ENCODE measurements around the gene TIMM13. TPM values are rescaled to one million over a fixed set of nuclear protein-coding genes. Genes with fewer than 3 reads are reported as not detected.
"Not testable (repeated sequence)": the region's sequence is repeated elsewhere in the genome, so short reads cannot be mapped to it uniquely, and the experiment has no call there.

TIMM13 gene
- total RNA-seq, 1 donor from 2014 or later = 190 TPM

DNA sequence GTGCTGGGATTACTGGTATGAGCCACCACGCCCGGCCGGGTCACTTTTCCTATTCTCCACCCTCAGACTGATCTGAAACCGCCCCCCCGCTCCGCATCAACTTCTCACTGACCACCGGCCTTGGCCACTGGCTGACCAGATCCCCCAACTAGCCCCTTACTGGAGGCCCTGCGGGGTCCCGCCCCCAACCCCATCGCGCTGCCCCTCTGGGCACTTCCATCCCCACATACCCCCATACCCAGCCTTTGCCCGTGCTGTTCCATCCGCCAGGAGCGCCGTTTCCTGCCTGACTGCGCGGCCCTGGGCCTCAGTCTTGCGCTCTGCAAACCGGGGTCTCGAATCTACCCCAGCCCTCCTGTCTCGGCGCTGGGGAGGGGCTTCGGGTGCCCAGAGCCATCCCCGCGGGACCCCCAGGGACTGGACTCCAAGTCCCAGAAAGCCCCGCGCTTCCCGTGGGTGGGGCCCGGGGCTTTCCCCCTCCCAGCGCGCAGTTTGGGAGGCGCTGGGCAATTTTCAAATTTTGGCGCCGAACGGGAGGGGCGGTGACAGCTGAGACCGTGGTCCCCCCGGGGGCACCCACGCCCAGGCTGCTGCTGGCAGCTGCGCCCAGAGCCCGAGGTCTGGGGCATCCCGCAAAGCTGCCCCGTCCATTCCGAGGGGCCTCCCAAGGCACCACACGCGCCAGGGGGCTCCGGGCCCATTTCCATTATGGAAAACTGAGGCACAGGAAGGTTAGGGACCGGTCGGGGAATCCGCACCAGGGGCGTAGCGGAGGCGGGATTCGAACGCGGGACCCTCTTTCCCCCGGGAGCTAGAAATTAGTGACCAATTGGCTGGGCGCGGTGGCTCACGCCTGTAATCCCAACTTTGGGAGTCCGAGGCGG is 34.6 kb upstream of the TIMM13 start:
- Mint-ChIP-seq H3K4me3 (peak overlapping the region; percentile 97), H3K27me3 (no peaks in the 10 kb centered on the region)
- intact Hi-C loops (cut with micrococcal nuclease) = no loop called here

GRCh38 chr19:2460245-2460644 is 32.9 kb upstream of the TIMM13 start:
- intact Hi-C loops (cut with micrococcal nuclease) = no loop called here
- no peaks in the 10 kb centered on the region for H3K27me3 Mint-ChIP-seq
- H3K9me3 Mint-ChIP-seq = no peaks in the 10 kb centered on the region
- H3K4me3 Mint-ChIP-seq = no peak overlapping the region
- peaks cover 25% of the 10 kb centered on the region for H3K4me1 Mint-ChIP-seq
- DNase-seq = no peak
- H3K27ac Mint-ChIP-seq = no peak overlapping the region
- H3K36me3 Mint-ChIP-seq (ENCODE audit: low read depth) = peaks cover 4% of the 10 kb centered on the region

More for the DNA sequence above, 34.6 kb upstream of the TIMM13 start:
- DNase-seq = peak; percentile 94
- no peaks in the 10 kb centered on the region for H3K9me3 Mint-ChIP-seq
- H3K36me3 Mint-ChIP-seq (ENCODE audit: low read depth) = peaks cover 4% of the 10 kb centered on the region
- H3K27ac Mint-ChIP-seq = peak overlapping the region; percentile 95
- peaks cover 22% of the 10 kb centered on the region for H3K4me1 Mint-ChIP-seq

GRCh38 chr19:2458776-2459175 is 31.4 kb upstream of the TIMM13 start:
- DNase-seq; H3K4me3 Mint-ChIP-seq; intact Hi-C loops (cut with micrococcal nuclease); H3K27me3 Mint-ChIP-seq; H3K27ac Mint-ChIP-seq; H3K36me3 Mint-ChIP-seq (ENCODE audit: low read depth); H3K9me3 Mint-ChIP-seq: not testable (repeated sequence)
- H3K4me1 Mint-ChIP-seq = peaks cover 35% of the 10 kb centered on the region

GRCh38 chr19:2458054-2458453 is 30.7 kb upstream of the TIMM13 start:
- H3K27me3 Mint-ChIP-seq = no peaks in the 10 kb centered on the region
- peaks cover 7% of the 10 kb centered on the region for H3K36me3 Mint-ChIP-seq (ENCODE audit: low read depth)
- H3K27ac Mint-ChIP-seq = no peak overlapping the region
- no peaks in the 10 kb centered on the region for H3K9me3 Mint-ChIP-seq
- intact Hi-C loops (cut with micrococcal nuclease) = no loop called here
- no peak for DNase-seq
- H3K4me3 Mint-ChIP-seq = no peak overlapping the region
- H3K4me1 Mint-ChIP-seq = peaks cover 32% of the 10 kb centered on the region

- peak overlapping the region; percentile 90 for H3K4me3 Mint-ChIP-seq
- intact Hi-C loops (cut with micrococcal nuclease) = loop anchor here (2.0 kb wide), 1 partner anchor 17 kb away; no protein-coding TSS in a partner anchor
Observed at GRCh38 chr19:2457394-2458037, 30.1 kb upstream of the TIMM13 start.

DNA sequence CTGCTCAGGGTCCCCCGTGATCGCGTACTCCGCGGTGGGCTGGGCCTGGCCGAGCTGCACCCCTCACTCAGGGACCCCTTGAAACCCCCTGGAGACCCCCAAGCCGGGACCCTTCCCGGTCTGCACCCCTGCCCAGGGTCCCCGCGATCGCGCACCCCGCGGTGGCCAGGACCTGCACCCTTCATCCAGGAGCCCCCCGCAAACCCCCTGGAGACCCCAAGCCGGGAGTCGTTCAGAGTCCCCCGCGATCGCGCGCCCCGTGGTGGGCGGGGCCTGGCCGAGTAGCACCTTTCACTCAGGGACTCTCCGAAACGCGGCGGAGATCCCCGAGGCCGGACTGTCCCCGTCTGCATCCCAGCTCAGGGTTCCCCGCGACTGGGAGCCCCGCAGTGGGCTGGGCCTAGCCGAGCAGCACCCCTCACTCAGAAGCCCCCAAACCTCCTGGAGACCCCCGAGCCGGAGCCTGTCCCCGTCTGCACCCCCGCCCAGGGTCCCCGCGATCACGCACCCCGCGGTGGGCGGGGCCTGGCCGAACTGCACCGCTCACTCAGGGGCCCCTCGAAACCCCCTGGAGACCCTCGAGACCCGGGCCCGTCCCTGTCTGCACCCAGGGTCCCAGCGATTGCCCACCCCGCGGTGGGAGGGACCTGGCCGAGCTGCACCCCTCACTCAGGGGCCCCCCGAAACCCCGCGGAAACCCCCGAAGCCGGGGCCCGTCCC is 28.6 kb upstream of the TIMM13 start:
- peak; percentile 87 for DNase-seq
- peaks cover 22% of the 10 kb centered on the region for H3K4me1 Mint-ChIP-seq
- intact Hi-C loops (cut with micrococcal nuclease) = loop anchor here (2.0 kb wide), 1 partner anchor 19 kb away; no protein-coding TSS in a partner anchor
- peak overlapping the region; percentile 85 for H3K4me3 Mint-ChIP-seq
- peak overlapping the region; percentile 90 for H3K27ac Mint-ChIP-seq
- no peaks in the 10 kb centered on the region for H3K9me3 Mint-ChIP-seq
- no peaks in the 10 kb centered on the region for H3K27me3 Mint-ChIP-seq
- H3K36me3 Mint-ChIP-seq (ENCODE audit: low read depth) = peaks cover 11% of the 10 kb centered on the region

More at GRCh38 chr19:2457394-2458037, 30.1 kb upstream of the TIMM13 start:
- DNase-seq = no peak
- H3K4me1 Mint-ChIP-seq = peaks cover 32% of the 10 kb centered on the region
- H3K9me3 Mint-ChIP-seq = no peaks in the 10 kb centered on the region
- H3K27ac Mint-ChIP-seq = peak overlapping the region; percentile 94
- peaks cover 7% of the 10 kb centered on the region for H3K36me3 Mint-ChIP-seq (ENCODE audit: low read depth)
- no peaks in the 10 kb centered on the region for H3K27me3 Mint-ChIP-seq

DNA sequence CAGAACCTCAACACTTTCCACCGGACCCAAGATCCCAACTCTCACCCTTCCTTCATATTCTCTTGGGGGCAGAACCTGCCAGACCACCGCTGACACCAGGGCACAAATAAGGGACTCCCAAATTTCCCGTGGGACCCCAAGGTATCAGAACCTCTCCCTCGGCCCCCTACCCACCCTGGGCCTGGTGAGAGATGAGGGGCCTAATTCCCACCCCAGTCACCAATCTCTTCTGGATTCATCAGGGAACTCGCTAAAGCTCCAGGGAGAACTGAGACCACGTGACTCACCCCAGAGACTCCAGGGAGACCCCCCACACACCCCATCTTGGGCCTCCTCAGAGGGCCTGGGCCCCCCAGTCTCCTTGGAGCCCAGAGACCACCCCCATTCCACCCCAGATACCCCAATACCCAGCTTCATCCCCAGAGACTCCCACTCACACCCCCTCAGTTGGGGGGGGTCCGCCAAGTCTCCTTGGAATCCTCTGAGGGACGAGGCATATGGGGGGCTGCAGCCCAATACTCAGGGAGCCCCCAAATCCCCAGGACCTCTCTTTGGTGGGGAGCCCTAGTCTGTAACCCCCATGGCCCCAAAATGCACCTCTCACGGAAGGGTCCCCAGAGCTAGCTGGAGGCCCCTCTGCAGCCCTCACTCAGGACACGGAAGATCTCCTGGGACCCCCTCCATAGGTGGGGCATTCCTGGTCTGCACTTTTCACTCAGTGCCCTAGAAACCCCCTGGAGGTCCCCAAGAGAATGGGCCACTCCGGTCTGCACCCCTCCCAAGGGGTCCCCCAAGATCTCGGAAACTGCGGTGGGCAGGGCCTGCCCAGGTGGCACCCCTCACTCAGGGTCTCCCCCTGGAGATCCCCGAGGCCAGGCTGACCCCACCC is 27.8 kb upstream of the TIMM13 start:
- H3K9me3 Mint-ChIP-seq = no peaks in the 10 kb centered on the region
- peaks cover 21% of the 10 kb centered on the region for H3K4me1 Mint-ChIP-seq
- intact Hi-C loops (cut with micrococcal nuclease) = no loop called here
- no peaks in the 10 kb centered on the region for H3K27me3 Mint-ChIP-seq
- H3K27ac Mint-ChIP-seq = peak overlapping the region; percentile 79
- peak overlapping the region; percentile 85 for H3K4me3 Mint-ChIP-seq
- H3K36me3 Mint-ChIP-seq (ENCODE audit: low read depth) = peaks cover 12% of the 10 kb centered on the region
- no peak for DNase-seq

DNA sequence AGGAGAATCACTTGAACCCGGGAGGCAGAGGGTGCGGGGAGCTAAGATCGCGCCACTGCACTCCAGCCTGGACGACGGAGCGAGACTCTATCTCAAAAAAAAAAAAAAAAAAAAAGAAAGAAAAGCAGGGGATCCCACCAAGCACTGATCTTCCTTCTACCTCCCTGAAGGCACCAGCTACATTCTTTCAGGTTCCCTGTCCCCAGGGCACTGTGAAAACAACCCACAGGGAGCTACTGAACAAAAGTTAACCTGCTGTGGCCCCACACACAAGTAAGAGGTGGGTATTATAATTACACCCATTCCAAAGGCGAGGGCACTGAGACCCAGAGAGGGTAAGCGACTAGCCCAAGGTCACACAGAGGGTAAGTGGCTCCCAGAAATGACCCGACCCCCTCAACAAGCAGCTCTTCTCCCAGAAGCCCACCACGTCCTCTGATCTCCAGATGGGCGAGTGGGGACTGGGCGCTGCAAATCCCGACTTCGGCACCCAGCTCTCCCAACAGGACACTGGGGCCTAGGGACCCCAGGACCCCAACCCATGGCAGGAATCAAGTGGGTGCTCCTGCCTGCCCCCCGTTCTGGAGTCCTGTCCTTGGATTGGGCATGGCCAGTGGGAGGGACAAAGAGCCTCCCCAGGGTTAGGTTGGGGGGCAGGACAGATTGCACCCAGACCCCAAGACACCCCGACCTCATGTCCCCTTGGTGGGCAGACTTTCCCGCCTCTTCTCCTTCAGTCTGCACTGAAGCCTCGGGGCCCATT is 27.0 kb upstream of the TIMM13 start:
- H3K4me1 Mint-ChIP-seq = peaks cover 19% of the 10 kb centered on the region
- H3K4me3 Mint-ChIP-seq = peak overlapping the region; percentile 85
- peak overlapping the region; percentile 79 for H3K27ac Mint-ChIP-seq
- no peak for DNase-seq
- H3K9me3 Mint-ChIP-seq = no peaks in the 10 kb centered on the region
- no peaks in the 10 kb centered on the region for H3K27me3 Mint-ChIP-seq
- peaks cover 10% of the 10 kb centered on the region for H3K36me3 Mint-ChIP-seq (ENCODE audit: low read depth)
- intact Hi-C loops (cut with micrococcal nuclease) = no loop called here

DNA sequence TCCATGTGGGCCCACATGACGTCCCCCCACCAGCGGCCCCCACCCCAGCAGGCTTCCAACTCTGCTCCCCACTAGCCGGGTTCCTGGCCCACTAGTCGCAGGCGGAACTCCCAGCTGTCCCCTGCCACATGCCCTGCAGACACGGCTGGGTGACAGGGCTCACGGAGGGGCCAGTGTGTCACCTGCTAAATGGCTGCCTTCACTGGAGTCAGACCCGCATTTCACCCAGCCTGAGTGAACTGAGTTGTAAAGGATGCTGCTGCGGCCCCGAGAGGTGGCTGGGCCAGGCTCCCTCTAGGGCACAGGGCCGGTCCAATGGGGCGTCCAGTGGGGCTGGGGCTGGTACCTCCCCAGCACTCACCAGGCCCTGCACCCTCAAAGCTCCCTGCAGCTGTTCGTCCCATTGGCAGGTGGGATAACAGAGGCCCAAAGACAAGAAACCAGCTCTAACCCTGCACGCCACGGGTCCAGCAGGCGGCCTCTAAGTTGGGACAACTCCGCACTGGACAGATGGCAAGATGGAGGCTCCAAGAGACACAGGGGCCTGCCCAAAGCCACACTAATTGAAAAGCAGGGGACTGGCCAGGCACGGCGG is 26.1 kb upstream of the TIMM13 start:
- H3K4me3 Mint-ChIP-seq = no peak overlapping the region
- peaks cover 20% of the 10 kb centered on the region for H3K4me1 Mint-ChIP-seq
- H3K27ac Mint-ChIP-seq = no peak overlapping the region
- peaks cover 12% of the 10 kb centered on the region for H3K36me3 Mint-ChIP-seq (ENCODE audit: low read depth)
- H3K27me3 Mint-ChIP-seq = no peaks in the 10 kb centered on the region
- no peaks in the 10 kb centered on the region for H3K9me3 Mint-ChIP-seq
- no peak for DNase-seq
- intact Hi-C loops (cut with micrococcal nuclease) = no loop called here

- Mint-ChIP-seq H3K9me3 (no peaks in the 10 kb centered on the region), H3K4me1 (peaks cover 17% of the 10 kb centered on the region), H3K27me3 (no peaks in the 10 kb centered on the region), H3K27ac (no peak overlapping the region), H3K36me3 (ENCODE audit: low read depth) (peaks cover 15% of the 10 kb centered on the region), H3K4me3 (no peak overlapping the region)
- no peak for DNase-seq
- intact Hi-C loops (cut with micrococcal nuclease) = no loop called here
Observed at GRCh38 chr19:2451741-2452140, 24.4 kb upstream of the TIMM13 start.

DNA sequence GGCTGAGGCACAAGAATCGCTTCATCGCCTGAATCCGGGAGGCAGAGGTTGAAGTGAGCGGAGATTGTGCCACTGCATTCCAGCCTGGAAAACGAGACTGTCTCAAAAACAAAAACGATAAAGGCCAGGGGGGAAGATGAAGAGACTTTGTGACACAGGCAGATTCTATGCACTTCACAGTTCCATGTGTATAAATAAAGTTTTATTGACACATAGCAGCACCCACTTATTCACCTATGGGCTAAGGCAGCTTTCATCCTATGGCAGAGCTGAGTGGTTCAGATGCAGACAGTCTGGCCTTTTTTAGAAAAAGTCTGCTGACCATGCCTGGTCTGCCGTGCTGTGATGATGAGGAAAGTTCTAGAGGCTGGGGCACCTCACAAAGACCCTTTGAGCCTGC is 23.8 kb upstream of the TIMM13 start:
- H3K4me3 Mint-ChIP-seq = no peak overlapping the region
- no peak for DNase-seq
- H3K36me3 Mint-ChIP-seq (ENCODE audit: low read depth) = peaks cover 17% of the 10 kb centered on the region
- no peaks in the 10 kb centered on the region for H3K27me3 Mint-ChIP-seq
- peaks cover 22% of the 10 kb centered on the region for H3K4me1 Mint-ChIP-seq
- H3K9me3 Mint-ChIP-seq = no peaks in the 10 kb centered on the region
- intact Hi-C loops (cut with micrococcal nuclease) = no loop called here
- H3K27ac Mint-ChIP-seq = no peak overlapping the region

DNA sequence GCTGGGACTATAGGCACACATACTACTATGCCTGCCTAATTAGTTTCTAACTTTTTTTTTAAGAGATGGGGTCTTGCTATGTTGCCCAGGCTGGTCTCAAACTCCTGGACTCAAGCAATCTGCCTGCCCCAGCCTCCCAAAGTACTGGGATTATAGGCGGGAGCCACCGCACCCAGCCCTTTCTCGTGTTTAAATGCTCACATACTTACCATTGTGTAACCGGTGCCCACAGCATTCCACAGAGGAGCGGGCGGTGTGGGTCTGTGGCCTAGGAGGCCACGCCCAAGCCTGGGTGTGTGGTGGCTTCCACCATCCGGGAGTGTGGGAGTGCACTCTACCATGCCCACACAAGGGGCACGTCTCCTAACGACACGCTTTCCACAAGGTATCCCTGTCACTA is 21.6 kb upstream of the TIMM13 start:
- Mint-ChIP-seq H3K4me1 (peaks cover 10% of the 10 kb centered on the region), H3K27ac (no peak overlapping the region), H3K36me3 (ENCODE audit: low read depth) (peaks cover 18% of the 10 kb centered on the region), H3K9me3 (no peaks in the 10 kb centered on the region), H3K4me3 (no peak overlapping the region), H3K27me3 (no peaks in the 10 kb centered on the region)
- no peak for DNase-seq
- intact Hi-C loops (cut with micrococcal nuclease) = no loop called here
